ENCODE data around the gene PPP2R1B. TPM values are rescaled to one million over a fixed set of nuclear protein-coding genes. Genes with fewer than 3 reads are reported as not detected.
A peak's percentile ranks its signal among the peaks of the same experiment; 100 is the strongest.
"Not testable (repeated sequence)": the region's sequence is repeated elsewhere in the genome, so short reads cannot be mapped to it uniquely, and the experiment has no call there.

Gene PPP2R1B
- total RNA-seq, 1 donor from 2014 or later: 46.1 TPM

- H3K4me3 ChIP-seq (ENCODE audit: low read depth, low read length): no peak overlapping the region
- TF ChIP-seq CTCF (conservative IDR thresholded peaks at IDR 0.05; ENCODE audit: low read depth, low read length): no peak
- DNase-seq (ENCODE audit: low read depth): no peak
Measured at GRCh38 chr11:111774955-111775710, 8.9 kb upstream of the PPP2R1B start.

GRCh38 chr11:111772535-111772934 is 6.3 kb upstream of the PPP2R1B start:
- no peak overlapping the region for H3K4me3 ChIP-seq (ENCODE audit: low read depth, low read length)
- no peak for DNase-seq (ENCODE audit: low read depth)
- no peak for TF ChIP-seq CTCF (conservative IDR thresholded peaks at IDR 0.05; ENCODE audit: low read depth, low read length)

- not testable (repeated sequence) for H3K4me3 ChIP-seq (ENCODE audit: low read depth, low read length); DNase-seq (ENCODE audit: low read depth)
Measured at GRCh38 chr11:111771205-111771604, 5.0 kb upstream of the PPP2R1B start.

- DNase-seq (ENCODE audit: low read depth): no peak
- no peak for TF ChIP-seq CTCF (conservative IDR thresholded peaks at IDR 0.05; ENCODE audit: low read depth, low read length)
Measured at GRCh38 chr11:111770581-111771134, 4.5 kb upstream of the PPP2R1B start.

GRCh38 chr11:111766834-111767142 is 599 bp upstream of the PPP2R1B start:
- H3K4me3 ChIP-seq (ENCODE audit: low read depth, low read length): peak overlapping the region; percentile 92
- TF ChIP-seq CTCF (conservative IDR thresholded peaks at IDR 0.05; ENCODE audit: low read depth, low read length): no peak
- no peak for DNase-seq (ENCODE audit: low read depth)

More at GRCh38 chr11:111770581-111771134, 4.5 kb upstream of the PPP2R1B start:
- H3K4me3 ChIP-seq (ENCODE audit: low read depth, low read length): no peak overlapping the region

- peak overlapping the region; percentile 92 for H3K4me3 ChIP-seq (ENCODE audit: low read depth, low read length)
- no peak for TF ChIP-seq CTCF (conservative IDR thresholded peaks at IDR 0.05; ENCODE audit: low read depth, low read length)
- DNase-seq (ENCODE audit: low read depth): no peak
Measured at GRCh38 chr11:111765320-111765983, 737 bp downstream of the PPP2R1B start.

- no peak for TF ChIP-seq CTCF (conservative IDR thresholded peaks at IDR 0.05; ENCODE audit: low read depth, low read length)
- no peak for DNase-seq (ENCODE audit: low read depth)
- H3K4me3 ChIP-seq (ENCODE audit: low read depth, low read length): peak overlapping the region; percentile 92
Measured at GRCh38 chr11:111764621-111765020, 1.6 kb downstream of the PPP2R1B start.

All from epithelial cell of proximal tubule (primary cell).